ENCODE results near the gene SLC7A14.

DNA sequence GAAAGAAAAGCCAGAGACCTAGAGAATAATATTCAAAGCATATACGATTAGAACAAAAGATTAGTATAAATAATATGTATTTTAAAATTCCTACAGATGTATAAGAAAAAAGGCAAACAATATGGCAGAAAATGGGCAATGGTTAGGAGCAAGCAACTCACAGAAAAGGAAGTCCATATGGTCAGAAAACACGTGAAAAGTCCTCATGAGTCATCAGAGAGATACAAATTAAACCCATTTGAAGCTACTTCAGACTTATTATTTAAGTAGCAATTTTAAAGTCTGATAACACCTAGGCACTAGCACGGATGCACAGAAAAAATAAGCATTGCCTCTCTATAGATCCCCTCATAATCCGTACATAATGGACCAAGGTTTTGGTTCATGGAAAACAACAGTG is 25.6 kb downstream of the SLC7A14 start:
- TF ChIP-seq, protein P1, sequence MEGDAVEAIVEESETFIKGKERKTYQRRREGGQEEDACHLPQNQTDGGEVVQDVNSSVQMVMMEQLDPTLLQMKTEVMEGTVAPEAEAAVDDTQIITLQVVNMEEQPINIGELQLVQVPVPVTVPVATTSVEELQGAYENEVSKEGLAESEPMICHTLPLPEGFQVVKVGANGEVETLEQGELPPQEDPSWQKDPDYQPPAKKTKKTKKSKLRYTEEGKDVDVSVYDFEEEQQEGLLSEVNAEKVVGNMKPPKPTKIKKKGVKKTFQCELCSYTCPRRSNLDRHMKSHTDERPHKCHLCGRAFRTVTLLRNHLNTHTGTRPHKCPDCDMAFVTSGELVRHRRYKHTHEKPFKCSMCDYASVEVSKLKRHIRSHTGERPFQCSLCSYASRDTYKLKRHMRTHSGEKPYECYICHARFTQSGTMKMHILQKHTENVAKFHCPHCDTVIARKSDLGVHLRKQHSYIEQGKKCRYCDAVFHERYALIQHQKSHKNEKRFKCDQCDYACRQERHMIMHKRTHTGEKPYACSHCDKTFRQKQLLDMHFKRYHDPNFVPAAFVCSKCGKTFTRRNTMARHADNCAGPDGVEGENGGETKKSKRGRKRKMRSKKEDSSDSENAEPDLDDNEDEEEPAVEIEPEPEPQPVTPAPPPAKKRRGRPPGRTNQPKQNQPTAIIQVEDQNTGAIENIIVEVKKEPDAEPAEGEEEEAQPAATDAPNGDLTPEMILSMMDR (IDR thresholded peaks at IDR 0.05; ENCODE audit: insufficient read depth, low read length, poor library complexity, severe bottlenecking) = no peak
- no peak for TF ChIP-seq EZH2phosphoT487 (conservative IDR thresholded peaks at IDR 0.05; ENCODE audit: low read length)
